Panc1 (cell line): ENCODE data around the gene MSI2. TPM values are rescaled to one million over a fixed set of nuclear protein-coding genes. Genes with fewer than 3 reads are reported as not detected.

ENCODE experiments used
- ATAC-seq: fragments of 200-7000 bp; cut with Tn5 transposase; 2 replicates; pipeline ENCODE4 v1.9.1; 2020; ENCODE audit warnings: mild to moderate bottlenecking, moderate library complexity
- BruUV-seq: library from RNA; stranded (reverse); fragments of 400-500 nt; replicated peaks from 2 replicates; lab custom pipeline; 2021; lab: Mats Ljungman, UMichigan
- CTCF ChIA-PET: fragments of 300-600 bp; sonication (Branson Sonifier 250); formaldehyde crosslinking; loops from one replicate; lab custom pipeline; 2022; ENCODE audit warnings: antibody characterized with exemption; lab: Charles Lee
- POLR2A ChIA-PET: fragments of 300-600 bp; sonication (Branson Sonifier 250); formaldehyde crosslinking; loops from one replicate; lab custom pipeline; 2022; ENCODE audit warnings: antibody characterized with exemption; lab: Charles Lee
- DNase-seq: peaks from one replicate; pipeline ENCODE4 v3.0.0-alpha.2; 2010; ENCODE audit warnings: low read depth, low spot score
- H3K27ac ChIP-seq: 2 replicates; pipeline ENCODE4 v1.5.1; 2011; ENCODE audit warnings: mild to moderate bottlenecking, low read length, inconsistent platforms
- H3K27me3 ChIP-seq: fragments of 200-500 bp; sonication (Bioruptor generic); 2 replicates; pipeline ENCODE4 v1.6.0; 2014; ENCODE audit warnings: low read length, inconsistent platforms; ENCODE audit not compliant: control insufficient read depth, insufficient read depth
- H3K36me3 ChIP-seq: fragments of 200-500 bp; sonication (Bioruptor generic); 2 replicates; pipeline ENCODE4 v1.5.1; 2014; ENCODE audit warnings: inconsistent platforms, mild to moderate bottlenecking, low read length, moderate library complexity; ENCODE audit not compliant: control insufficient read depth, insufficient read depth
- H3K4me1 ChIP-seq: 2 replicates; pipeline ENCODE4 v1.5.1; 2011; ENCODE audit warnings: inconsistent platforms, mild to moderate bottlenecking, low read length, moderate library complexity; ENCODE audit not compliant: control insufficient read depth, insufficient read depth
- H3K4me3 ChIP-seq, 2 experiments: 2 replicates each; pipeline ENCODE4 v1.5.1; 2011 to 2012; ENCODE audit warnings: low read depth in 2 of 2, low read length in 2 of 2, mild to moderate bottlenecking in 2 of 2, inconsistent platforms in 1 of 2, moderate library complexity in 1 of 2
- H3K9me3 ChIP-seq: fragments of 200-500 bp; sonication (Bioruptor generic); 2 replicates; pipeline ENCODE4 v1.5.1; 2014; ENCODE audit warnings: low read depth, mild to moderate bottlenecking, inconsistent platforms, low read length, moderate library complexity; ENCODE audit not compliant: control insufficient read depth, insufficient read depth
- CTCF ChIP-seq: fragments of 450-650 bp; IDR thresholded peaks from 2 replicates; pipeline ENCODE4 v1.5.1; 2017; ENCODE audit warnings: mild to moderate bottlenecking
- POLR2AphosphoS5 ChIP-seq: IDR thresholded peaks from 2 replicates; pipeline ENCODE4 v1.6.1; 2012; ENCODE audit warnings: mild to moderate bottlenecking, low read depth, low read length, moderate library complexity
- REST ChIP-seq, 2 experiments: IDR thresholded peaks; 2 replicates each; pipeline ENCODE4 v1.6.1; 2011 to 2012; ENCODE audit warnings: low read depth in 2 of 2, control low read depth in 1 of 2, low read length in 1 of 2, mild to moderate bottlenecking in 1 of 2, moderate library complexity in 1 of 2; ENCODE audit not compliant: insufficient read depth in 1 of 2
- SIN3A ChIP-seq: IDR thresholded peaks from 2 replicates; pipeline ENCODE4 v1.6.1; 2012; ENCODE audit warnings: low read depth, mild to moderate bottlenecking, low read length, moderate library complexity, borderline replicate concordance; ENCODE audit not compliant: insufficient read depth
- TCF7L2 ChIP-seq: IDR thresholded peaks from 2 replicates; pipeline ENCODE4 v1.6.1; 2011; ENCODE audit warnings: mild to moderate bottlenecking, low read depth, low read length, inconsistent platforms
- in situ Hi-C: cut with HindIII; loops from 2 replicates; pipeline ENCODE4 v1.10.0; 2016; ENCODE audit warnings: low sequenced_read_pairs, low pct_unique_long_range_greater_than_20kb
- intact Hi-C: fragments of 100-400 bp; cut with micrococcal nuclease; formaldehyde crosslinking; loops from one replicate; pipeline ENCODE4 v1.10.0; 2022; ENCODE audit not compliant: unreplicated experiment
- total RNA-seq: library from RNA; stranded (reverse); gene quantifications from one replicate; pipeline ENCODE4 v1.2.1, GENCODE V29; 2021; ENCODE audit not compliant: unreplicated experiment

Gene MSI2
- total RNA-seq, 1 experiment from 2014 or later = 38.5 TPM

- POLR2A ChIA-PET = no interaction called here
Observed at GRCh38 chr17:57552114-57552624, 295.8 kb downstream of the MSI2 start.

GRCh38 chr17:57553526-57553925 lies 297.2 kb downstream of the MSI2 start:
- no peak for DNase-seq
- intact Hi-C loops (no loop called here), in situ Hi-C loops (no loop called here)
- H3K4me3 ChIP-seq = no peak overlapping the region
- no peak for TF ChIP-seq SIN3A
- TF ChIP-seq REST (IDR thresholded peaks at IDR 0.05; ENCODE audit: insufficient read depth in 1 of 2, low read depth in 2 of 2, low read length in 1 of 2) = no peak
- no peaks in the 10 kb centered on the region for H3K27me3 ChIP-seq
- ATAC-seq = no peak
- no peaks in the 10 kb centered on the region for H3K9me3 ChIP-seq
- no TSS peak for BruUV-seq
- ChIA-PET CTCF (interaction anchor here (0.5 to 0.6 kb wide), 2 partner anchors 15 to 129 kb away, joined by 6 to 7 read pairs; no protein-coding TSS in a partner anchor), POLR2A (interaction anchor here (0.6 kb wide), 1 partner anchor 302 kb away, joined by 9 read pairs; no protein-coding TSS in a partner anchor)
- H3K36me3 ChIP-seq = no peaks in the 10 kb centered on the region
- no peaks in the 10 kb centered on the region for H3K4me1 ChIP-seq
- no peak overlapping the region for H3K27ac ChIP-seq

More at GRCh38 chr17:57552114-57552624, 295.8 kb downstream of the MSI2 start:
- Histone ChIP-seq H3K9me3 (no peaks in the 10 kb centered on the region), H3K4me3 (no peak overlapping the region), H3K27ac (no peak overlapping the region), H3K4me1 (no peaks in the 10 kb centered on the region), H3K36me3 (no peaks in the 10 kb centered on the region), H3K27me3 (no peaks in the 10 kb centered on the region)
- no peak for DNase-seq
- CTCF ChIA-PET = no interaction called here
- BruUV-seq = no TSS peak
- in situ Hi-C loops (no loop called here), intact Hi-C loops (no loop called here)
- no peak for TF ChIP-seq TCF7L2
- TF ChIP-seq SIN3A = no peak
- no peak for TF ChIP-seq POLR2AphosphoS5
- TF ChIP-seq CTCF = no peak
- TF ChIP-seq REST (IDR thresholded peaks at IDR 0.05; ENCODE audit: insufficient read depth in 1 of 2, low read depth in 2 of 2, low read length in 1 of 2) = no peak
- no peak for ATAC-seq
